Endometrial microvascular endothelial cells (primary cell): ENCODE measurements around the gene BEST3. TPM values are rescaled to one million over a fixed set of nuclear protein-coding genes. Genes with fewer than 3 reads are reported as not detected.

ENCODE experiments used
- in situ Hi-C: cut with HindIII; loops from 2 replicates; pipeline ENCODE4 v1.10.0; 2017; ENCODE audit warnings: low sequenced_read_pairs, low pct_unique_long_range_greater_than_20kb; ENCODE audit errors: inconsistent ontology term
- total RNA-seq: library from RNA; depleted of rRNA; stranded (reverse); fragments of >200 nt; gene quantifications from one replicate; pipeline ENCODE4 v1.2.3, GENCODE V29; 2015; ENCODE audit errors: inconsistent ontology term

The BEST3 gene
- total RNA-seq, 1 donor from 2014 or later, result not detected

DNA sequence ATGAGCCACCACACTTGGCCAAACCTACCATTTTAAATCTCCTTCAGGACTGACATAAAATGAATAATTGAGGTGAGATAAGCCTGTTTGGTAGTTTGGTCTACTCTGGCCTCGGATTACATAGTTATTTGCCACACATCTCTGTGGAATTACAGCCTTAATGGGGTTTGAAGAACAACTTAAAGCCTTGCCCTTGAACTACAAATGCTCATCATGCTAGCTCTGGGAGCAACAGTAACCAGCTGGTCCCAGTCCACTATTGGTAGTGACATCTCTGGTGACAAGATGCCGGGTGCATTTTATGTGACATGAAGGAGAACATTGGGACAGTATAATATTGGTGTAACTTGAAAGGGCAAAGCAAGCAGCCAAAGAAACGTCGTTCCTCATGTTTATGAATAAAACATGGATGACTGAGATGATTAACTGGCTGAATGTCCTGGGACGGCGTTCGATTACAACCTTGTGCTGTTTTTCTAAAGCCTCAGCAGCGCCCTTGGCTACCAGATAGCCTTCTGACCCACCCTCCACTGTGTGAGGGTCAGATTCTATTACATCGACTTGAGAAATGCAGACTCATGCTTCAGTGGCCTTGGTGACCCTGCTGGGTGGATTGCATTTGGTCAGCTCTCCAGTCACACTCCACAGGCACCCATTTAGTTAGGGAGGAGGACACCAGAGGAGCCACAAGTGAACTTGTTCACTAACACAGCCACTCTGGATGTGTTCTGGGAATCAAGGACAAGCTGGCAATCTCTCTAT, 41.5 kb downstream of the BEST3 start:
- in situ Hi-C loops, result no loop called here

DNA sequence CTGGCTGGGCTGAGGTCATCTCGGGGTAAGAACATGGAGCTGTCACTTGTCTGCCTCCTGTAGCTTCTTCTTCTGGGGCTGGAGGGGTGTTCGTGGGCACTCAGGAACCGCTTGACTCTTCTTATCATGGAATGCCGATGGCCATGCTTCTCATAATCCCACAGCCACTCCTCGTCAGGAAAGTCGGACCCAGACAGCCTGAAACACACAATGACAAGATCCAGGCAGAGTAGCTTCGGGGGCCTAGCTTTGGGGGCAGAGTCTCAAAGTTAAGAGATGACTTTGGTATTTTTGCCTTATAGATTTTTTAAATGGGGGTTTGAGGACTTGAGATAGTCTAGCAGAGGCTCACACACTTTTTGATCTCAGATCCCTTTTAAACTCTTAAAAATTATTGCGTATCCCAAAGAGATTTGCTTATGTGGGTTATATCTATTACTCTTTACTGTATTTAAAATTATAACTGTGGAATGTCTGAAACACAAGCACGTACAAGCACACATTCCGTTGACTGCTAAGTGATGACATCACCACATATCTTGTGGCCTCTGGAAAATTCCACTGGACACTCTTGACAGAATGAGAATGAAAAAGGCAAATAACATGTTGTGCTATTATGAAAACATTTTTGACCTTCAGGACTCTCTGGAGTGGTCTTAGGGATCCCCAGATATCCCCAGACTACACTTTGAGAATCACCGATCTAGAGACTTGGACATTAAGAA, 43.3 kb downstream of the BEST3 start:
- in situ Hi-C loops, result no loop called here

GRCh38 chr12:69653703-69654102, 45.4 kb downstream of the BEST3 start:
- in situ Hi-C loops, result no loop called here

- in situ Hi-C loops, result no loop called here
Measured at GRCh38 chr12:69651922-69652321, 47.2 kb downstream of the BEST3 start.

DNA sequence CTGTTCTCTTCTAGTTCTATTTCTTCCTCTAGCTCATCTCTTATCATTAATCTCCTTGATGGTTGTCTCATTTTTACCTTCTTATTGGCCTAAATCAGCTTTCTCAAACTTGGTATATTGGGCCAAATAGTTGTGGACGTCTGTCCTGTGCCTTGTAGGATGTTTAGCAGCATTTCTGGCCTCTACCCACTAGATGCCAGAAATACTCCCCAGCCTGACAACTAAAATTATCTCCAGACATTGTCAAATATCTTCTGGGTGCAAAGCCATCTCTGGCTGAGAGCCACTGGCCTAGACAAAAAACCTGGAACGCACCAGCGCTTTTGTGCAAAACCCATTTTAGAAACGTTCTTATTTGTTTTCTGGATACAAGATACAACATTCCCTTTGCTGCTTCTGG, 49.6 kb downstream of the BEST3 start:
- in situ Hi-C loops, result no loop called here

GRCh38 chr12:69648476-69648875, 50.6 kb downstream of the BEST3 start:
- in situ Hi-C loops, result no loop called here

DNA sequence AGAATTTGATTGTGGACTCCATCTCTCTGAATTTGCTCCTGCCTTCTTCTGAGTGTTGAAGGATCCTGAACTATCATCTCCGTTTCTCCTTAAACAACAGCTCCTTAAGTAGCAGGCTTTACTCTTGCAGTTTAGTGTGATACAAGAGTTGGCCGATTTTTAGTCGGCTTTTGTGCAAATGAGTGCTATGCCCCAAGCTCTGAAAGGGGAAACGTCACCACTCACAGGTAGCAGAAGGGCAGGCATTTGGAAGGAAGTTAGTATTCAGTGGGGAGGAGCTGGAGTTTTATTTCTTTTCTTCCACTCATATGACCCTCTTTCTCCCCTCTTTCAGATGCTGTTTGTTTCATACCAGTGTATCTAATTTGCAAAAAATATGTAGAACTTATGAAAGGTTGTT, 51.9 kb downstream of the BEST3 start:
- in situ Hi-C loops, result no loop called here

DNA sequence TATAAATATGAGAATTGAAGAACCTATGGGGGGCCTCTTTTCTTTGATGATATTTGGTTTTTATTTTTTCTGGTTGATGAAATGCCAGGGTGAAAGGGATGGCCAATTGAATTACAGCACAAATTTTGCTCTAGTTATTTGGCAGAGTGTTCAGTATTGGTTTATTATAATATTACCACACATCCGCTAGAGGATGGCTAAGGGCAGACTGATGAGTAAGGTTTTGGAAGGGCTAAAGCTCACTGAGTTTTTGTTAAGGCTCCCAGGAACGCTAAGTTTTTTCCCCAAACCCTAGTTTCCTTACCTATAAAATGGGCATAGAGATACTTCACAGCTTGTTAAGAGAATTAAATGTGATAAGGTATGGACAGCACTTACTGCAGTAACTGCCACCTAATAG, 54.1 kb downstream of the BEST3 start:
- in situ Hi-C loops, result no loop called here

DNA sequence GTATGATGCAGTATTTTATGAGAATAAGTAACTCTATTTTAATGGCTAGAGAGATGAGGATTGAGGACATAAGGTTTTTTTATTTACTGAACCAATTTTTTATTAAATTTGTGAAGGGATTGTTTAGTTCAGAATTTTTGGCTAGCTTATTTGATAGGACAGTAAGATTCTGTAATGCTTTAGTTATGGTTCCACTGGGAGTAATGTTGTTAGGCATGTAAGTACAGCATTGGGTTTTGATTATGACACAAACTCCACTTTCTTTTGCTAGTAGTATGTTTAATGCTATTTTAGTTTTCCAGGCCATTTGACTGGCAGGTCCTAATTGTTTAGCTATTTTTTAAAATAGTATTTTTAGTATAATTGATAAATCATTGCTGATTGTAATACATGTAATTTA, 54.6 kb downstream of the BEST3 start:
- in situ Hi-C loops, result no loop called here

- in situ Hi-C loops, result no loop called here
Measured at GRCh38 chr12:69642531-69642930, 56.6 kb downstream of the BEST3 start.

DNA sequence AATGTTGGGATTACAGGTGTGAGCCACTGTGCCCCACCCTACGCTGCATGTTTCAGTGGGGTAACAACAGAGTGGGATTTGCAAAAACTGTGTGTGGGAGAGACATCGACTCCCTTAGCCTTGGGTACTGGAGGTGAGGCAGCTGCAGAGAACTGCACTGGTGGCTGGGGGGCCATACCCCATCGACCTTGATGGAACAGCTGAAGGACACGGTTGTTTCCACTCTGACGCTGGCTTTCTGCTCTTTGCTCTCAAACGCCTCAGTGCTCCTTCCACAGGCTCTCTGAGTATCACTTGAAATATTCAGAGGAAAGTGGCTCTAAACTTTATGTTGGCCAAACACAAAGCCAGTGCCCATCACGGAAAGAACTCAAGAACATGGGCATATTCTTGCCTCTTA, 57.6 kb downstream of the BEST3 start:
- in situ Hi-C loops, result no loop called here

DNA sequence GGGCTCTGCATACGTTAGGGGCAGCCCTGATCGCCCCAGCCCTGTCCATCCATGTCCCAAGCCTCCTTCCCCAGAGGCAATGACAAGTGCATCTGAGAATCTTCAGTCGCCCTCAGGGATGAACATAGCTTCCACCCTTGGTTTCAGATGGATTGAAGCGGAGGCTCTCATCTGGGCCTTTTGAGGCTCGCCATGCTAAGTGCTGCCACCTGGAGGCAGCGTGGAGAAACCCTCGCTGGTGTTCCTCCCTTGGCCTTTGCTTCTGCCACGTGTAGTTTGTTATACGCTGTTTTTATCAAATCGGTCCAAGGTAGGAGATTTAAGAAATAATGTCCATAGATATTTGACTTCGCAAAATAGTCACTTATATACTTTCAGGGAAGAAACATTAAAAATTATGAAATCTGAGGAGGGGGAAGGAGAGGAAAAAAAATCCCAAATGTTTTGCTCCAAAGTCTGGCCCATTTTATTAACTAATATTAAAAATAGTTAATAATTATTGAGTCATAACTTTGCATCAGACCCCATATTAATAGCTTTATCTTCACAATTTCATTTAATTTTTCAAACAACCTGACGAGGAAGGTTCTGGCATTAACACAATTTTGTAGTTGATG, 59.6 kb downstream of the BEST3 start:
- in situ Hi-C loops, result no loop called here

GRCh38 chr12:69633061-69633460, 66.0 kb downstream of the BEST3 start:
- in situ Hi-C loops, result no loop called here

GRCh38 chr12:69630191-69630590, 68.9 kb downstream of the BEST3 start:
- in situ Hi-C loops, result no loop called here

GRCh38 chr12:69627501-69627900, 71.6 kb downstream of the BEST3 start:
- in situ Hi-C loops, result no loop called here

DNA sequence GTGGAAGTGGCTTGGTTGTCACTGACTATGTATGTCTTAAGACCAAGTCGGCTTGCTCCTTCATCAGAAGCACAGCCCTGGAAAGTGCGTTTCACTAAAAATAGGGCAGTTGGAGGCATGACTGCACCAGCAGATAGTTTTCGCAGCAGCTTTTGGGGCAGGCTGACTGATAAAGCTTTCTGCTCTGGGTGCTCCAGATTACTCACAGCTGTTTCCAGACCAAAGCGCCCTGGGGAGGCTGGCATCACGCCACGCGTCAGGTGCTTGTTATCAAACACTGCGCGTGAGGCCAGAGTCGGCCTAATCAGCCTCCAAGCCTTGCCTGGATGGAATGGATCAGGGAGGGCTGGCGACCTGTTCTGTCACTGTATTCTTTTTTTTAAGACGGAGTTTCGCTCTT, 75.1 kb downstream of the BEST3 start:
- in situ Hi-C loops, result no loop called here

DNA sequence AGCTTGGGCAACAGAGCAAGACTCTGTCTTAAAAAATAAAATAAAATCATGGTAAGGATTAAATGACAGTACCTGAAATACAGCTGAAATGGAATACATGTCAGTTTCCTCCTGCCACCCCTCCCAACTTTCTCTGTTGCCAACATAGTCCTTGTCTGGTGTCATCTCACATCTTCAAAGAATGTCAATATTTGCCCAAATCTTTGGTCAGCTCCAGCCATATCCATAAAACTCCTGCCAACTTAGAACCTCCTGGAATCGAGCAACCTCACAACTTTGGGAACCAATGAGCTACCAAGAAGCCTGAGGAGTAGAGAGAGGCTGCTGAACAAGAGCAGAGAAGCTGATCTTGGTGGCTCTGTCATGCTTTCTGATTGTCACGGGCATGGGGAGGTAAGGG, 77.6 kb downstream of the BEST3 start:
- in situ Hi-C loops, result no loop called here

GRCh38 chr12:69620921-69621320, 78.2 kb downstream of the BEST3 start:
- in situ Hi-C loops, result no loop called here

GRCh38 chr12:69620077-69620476, 79.0 kb downstream of the BEST3 start:
- in situ Hi-C loops, result no loop called here

DNA sequence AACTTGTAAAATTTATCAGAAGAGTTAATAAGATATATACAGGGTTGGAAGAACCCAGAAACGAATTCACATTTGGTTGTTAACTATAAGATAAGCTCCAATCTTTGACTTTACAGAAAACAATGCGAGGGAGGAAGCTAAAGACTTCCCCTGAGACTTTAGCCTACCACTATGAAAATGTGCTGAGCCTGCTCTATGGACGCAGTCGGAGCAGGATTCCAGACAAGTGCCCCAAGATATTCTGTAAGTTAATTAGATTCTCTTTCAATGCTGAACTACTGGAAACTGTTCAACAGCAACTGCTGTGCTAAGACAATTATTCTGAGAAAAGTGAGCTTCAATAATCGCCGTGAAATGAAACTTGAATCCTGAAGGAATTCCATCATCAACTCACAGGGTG, 80.1 kb downstream of the BEST3 start:
- in situ Hi-C loops, result no loop called here
